ENCODE measurements around the gene PTPRO. TPM values are rescaled to one million over a fixed set of nuclear protein-coding genes. Genes with fewer than 3 reads are reported as not detected.

The PTPRO gene
- total RNA-seq, 1 donor from 2014 or later = 0.74 TPM

DNA sequence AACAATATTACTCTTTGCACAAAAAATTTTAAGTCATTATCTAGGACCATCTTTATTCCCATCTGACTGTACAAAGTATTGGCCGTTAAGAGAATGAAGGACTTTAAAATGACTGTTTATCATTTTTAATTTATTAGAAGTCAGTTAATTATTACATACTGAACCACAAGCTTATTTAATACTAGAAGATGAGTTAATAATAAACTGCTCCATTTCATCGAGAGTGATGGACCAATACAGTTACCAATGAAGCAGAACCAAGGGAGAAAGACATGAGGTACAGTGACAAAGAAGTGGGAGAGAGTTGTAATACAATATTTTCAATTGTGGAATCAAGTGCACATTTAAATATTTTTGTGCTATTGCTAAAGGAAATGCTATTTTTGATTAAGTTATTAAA, 83.3 kb downstream of the PTPRO start:
- no peak overlapping the region for H3K27ac Mint-ChIP-seq (ENCODE audit: unreplicated experiment)
- H3K9me3 Mint-ChIP-seq (ENCODE audit: unreplicated experiment) = no peaks in the 10 kb centered on the region
- no peaks in the 10 kb centered on the region for H3K27me3 Mint-ChIP-seq (ENCODE audit: unreplicated experiment)
- no peaks in the 10 kb centered on the region for H3K4me1 Mint-ChIP-seq (ENCODE audit: unreplicated experiment)
- no peak for DNase-seq (ENCODE audit: low spot score)
- TF ChIP-seq, protein P1, sequence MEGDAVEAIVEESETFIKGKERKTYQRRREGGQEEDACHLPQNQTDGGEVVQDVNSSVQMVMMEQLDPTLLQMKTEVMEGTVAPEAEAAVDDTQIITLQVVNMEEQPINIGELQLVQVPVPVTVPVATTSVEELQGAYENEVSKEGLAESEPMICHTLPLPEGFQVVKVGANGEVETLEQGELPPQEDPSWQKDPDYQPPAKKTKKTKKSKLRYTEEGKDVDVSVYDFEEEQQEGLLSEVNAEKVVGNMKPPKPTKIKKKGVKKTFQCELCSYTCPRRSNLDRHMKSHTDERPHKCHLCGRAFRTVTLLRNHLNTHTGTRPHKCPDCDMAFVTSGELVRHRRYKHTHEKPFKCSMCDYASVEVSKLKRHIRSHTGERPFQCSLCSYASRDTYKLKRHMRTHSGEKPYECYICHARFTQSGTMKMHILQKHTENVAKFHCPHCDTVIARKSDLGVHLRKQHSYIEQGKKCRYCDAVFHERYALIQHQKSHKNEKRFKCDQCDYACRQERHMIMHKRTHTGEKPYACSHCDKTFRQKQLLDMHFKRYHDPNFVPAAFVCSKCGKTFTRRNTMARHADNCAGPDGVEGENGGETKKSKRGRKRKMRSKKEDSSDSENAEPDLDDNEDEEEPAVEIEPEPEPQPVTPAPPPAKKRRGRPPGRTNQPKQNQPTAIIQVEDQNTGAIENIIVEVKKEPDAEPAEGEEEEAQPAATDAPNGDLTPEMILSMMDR (IDR thresholded peaks at IDR 0.05; ENCODE audit: unreplicated experiment) = no peak
- no peaks in the 10 kb centered on the region for H3K36me3 Mint-ChIP-seq (ENCODE audit: low read depth, unreplicated experiment)
- no peak overlapping the region for H3K4me3 Mint-ChIP-seq (ENCODE audit: unreplicated experiment)

DNA sequence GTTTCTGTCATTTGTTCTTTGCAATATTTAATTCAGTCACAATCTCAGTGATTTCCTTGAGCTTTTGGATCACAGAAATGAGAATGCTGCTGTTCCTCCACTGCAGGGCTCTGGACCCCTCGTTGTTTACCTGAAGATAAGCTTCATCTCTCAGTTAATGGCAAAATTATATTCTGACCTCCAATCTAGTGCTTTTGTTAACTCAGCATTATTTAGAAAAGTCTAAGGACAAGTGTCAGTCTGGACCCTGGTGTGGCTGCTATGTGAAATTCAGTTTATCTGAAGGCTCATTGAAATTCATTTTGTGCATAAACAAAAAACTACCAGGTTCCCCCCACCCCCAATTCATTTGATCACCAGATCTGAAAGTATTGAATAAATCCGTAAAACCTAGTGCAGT, 84.7 kb downstream of the PTPRO start:
- Mint-ChIP-seq H3K4me1 (ENCODE audit: unreplicated experiment) (no peaks in the 10 kb centered on the region), H3K27ac (ENCODE audit: unreplicated experiment) (no peak overlapping the region), H3K9me3 (ENCODE audit: unreplicated experiment) (no peaks in the 10 kb centered on the region), H3K36me3 (ENCODE audit: low read depth, unreplicated experiment) (no peaks in the 10 kb centered on the region), H3K4me3 (ENCODE audit: unreplicated experiment) (no peak overlapping the region), H3K27me3 (ENCODE audit: unreplicated experiment) (no peaks in the 10 kb centered on the region)
- TF ChIP-seq, protein P1 (IDR thresholded peaks at IDR 0.05; ENCODE audit: unreplicated experiment) = no peak
- no peak for DNase-seq (ENCODE audit: low spot score)

DNA sequence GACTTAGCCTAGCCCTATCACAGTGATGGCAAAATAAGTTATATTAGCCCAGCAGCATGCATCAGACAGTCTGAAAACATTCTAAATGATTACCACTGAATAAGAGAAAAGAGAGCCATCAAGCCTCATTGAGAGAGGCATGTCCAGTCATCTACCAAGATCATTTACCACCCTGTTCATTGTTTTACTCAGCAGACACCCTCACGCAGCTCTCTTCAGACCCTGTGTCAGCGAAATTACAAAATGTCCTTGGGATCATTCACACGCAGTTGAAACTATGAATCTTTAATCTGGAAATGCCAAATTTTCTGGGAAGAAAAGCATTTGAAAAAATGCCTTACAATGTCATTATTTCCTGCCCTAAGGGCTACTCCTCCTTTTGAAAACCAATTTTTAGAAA, 89.5 kb downstream of the PTPRO start:
- TF ChIP-seq, protein P1 (IDR thresholded peaks at IDR 0.05; ENCODE audit: unreplicated experiment) = no peak
- no peaks in the 10 kb centered on the region for H3K27me3 Mint-ChIP-seq (ENCODE audit: unreplicated experiment)
- no peaks in the 10 kb centered on the region for H3K4me1 Mint-ChIP-seq (ENCODE audit: unreplicated experiment)
- H3K4me3 Mint-ChIP-seq (ENCODE audit: unreplicated experiment) = no peak overlapping the region
- no peak for DNase-seq (ENCODE audit: low spot score)
- H3K9me3 Mint-ChIP-seq (ENCODE audit: unreplicated experiment) = no peaks in the 10 kb centered on the region
- H3K36me3 Mint-ChIP-seq (ENCODE audit: low read depth, unreplicated experiment) = no peaks in the 10 kb centered on the region
- H3K27ac Mint-ChIP-seq (ENCODE audit: unreplicated experiment) = no peak overlapping the region

DNA sequence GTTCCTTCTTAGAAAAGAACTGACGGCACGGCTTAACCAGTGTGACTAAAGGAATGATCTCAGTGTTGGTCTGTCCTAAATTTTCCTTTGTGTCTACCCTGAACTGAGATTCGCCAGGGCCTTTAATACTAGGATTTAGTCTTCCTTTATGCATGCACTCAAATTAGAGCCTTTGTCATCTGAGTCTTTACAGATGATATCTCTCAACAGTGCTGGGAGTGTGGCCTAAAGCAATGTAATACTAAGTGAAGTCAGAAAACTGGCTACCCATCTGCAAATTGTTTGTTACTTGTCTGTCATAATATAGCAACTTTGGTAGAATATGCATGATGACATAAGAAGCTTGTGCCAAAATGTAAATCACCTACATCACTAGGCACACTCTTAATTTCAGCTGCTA, 95.4 kb downstream of the PTPRO start:
- H3K36me3 Mint-ChIP-seq (ENCODE audit: low read depth, unreplicated experiment) = no peaks in the 10 kb centered on the region
- H3K27me3 Mint-ChIP-seq (ENCODE audit: unreplicated experiment) = no peaks in the 10 kb centered on the region
- H3K4me3 Mint-ChIP-seq (ENCODE audit: unreplicated experiment) = no peak overlapping the region
- H3K4me1 Mint-ChIP-seq (ENCODE audit: unreplicated experiment) = no peaks in the 10 kb centered on the region
- no peak overlapping the region for H3K27ac Mint-ChIP-seq (ENCODE audit: unreplicated experiment)
- TF ChIP-seq, protein P1 (IDR thresholded peaks at IDR 0.05; ENCODE audit: unreplicated experiment) = no peak
- H3K9me3 Mint-ChIP-seq (ENCODE audit: unreplicated experiment) = no peaks in the 10 kb centered on the region
- DNase-seq (ENCODE audit: low spot score) = no peak

DNA sequence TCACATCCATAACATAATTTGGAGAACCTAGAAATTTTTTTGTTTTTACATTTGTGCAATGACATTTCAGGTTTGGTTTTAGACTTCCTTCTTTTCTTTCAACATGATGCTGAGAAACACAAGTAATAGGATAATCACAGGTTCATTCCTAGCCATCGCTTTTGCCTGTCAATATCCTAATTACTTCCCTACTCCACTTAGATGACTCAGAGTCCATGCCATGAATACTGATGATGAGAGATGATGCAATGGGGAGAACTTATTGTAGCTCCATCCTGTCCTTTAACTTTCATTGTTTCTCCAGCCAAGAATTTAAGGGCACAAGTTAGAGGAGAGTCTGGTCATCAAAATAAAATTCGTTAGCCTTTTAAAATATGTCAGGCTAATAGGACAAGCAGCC, 101.3 kb downstream of the PTPRO start:
- no peak for DNase-seq (ENCODE audit: low spot score)
- H3K9me3 Mint-ChIP-seq (ENCODE audit: unreplicated experiment) = no peaks in the 10 kb centered on the region
- TF ChIP-seq, protein P1 (IDR thresholded peaks at IDR 0.05; ENCODE audit: unreplicated experiment) = no peak
- no peaks in the 10 kb centered on the region for H3K27me3 Mint-ChIP-seq (ENCODE audit: unreplicated experiment)
- H3K4me3 Mint-ChIP-seq (ENCODE audit: unreplicated experiment) = no peak overlapping the region
- peaks cover 2% of the 10 kb centered on the region for H3K4me1 Mint-ChIP-seq (ENCODE audit: unreplicated experiment)
- H3K36me3 Mint-ChIP-seq (ENCODE audit: low read depth, unreplicated experiment) = no peaks in the 10 kb centered on the region
- H3K27ac Mint-ChIP-seq (ENCODE audit: unreplicated experiment) = no peak overlapping the region

Measured in endothelial cell (in vitro differentiated cells).